Measurements from ENCODE around the gene MYPN. TPM values are rescaled to one million over a fixed set of nuclear protein-coding genes. Genes with fewer than 3 reads are reported as not detected.

The MYPN gene
- total RNA-seq, 1 donor, result 1.8 TPM

DNA sequence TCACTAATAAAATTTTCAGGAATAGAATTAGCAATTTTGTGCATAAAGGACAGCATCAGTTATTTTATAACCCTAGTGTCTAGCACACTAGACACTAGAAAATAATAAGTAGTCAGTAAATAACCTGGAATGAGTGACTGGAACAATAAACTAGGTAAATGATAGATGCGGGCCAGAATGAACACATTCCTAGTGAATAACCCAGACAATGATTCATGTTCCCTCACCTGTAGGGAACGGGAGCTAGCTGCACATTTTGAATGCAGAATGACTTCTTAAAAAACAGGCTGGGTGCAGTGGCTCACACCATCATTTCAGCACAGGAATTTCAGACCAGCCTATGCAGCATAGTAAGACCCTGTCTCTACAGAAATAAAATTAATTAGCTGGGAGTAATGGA, 125.8 kb downstream of the MYPN start:
- no peak overlapping the region for H3K4me2 ChIP-seq (ENCODE audit: insufficient read depth, low read length)
- no peaks in the 10 kb centered on the region for H3K36me3 ChIP-seq (ENCODE audit: insufficient read depth, low read length)

DNA sequence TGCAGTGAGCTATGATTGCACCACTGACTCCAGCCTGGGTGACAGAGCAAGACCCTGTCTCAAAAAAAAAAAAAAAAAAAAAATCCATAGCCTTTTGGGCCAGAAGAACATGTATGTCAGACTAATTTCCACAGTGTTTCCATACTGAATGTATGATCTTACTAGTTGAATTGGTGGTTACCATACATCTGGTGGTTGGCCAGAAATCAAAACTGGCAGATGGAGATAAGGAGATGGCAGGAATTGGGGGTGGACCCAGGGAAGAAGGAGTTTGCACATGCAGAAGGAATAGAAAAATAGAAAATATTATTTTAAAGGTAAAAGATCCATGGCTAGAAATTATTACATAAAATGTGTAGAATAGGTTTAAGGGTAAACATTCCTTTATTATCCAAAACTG, 126.3 kb downstream of the MYPN start:
- H4K20me1 ChIP-seq (ENCODE audit: insufficient read depth, low read length), result no peaks in the 10 kb centered on the region
- no peak overlapping the region for H3K4me2 ChIP-seq (ENCODE audit: insufficient read depth, low read length)
- no peak overlapping the region for H2AFZ ChIP-seq (ENCODE audit: low read length)
- no peak overlapping the region for H3K27ac ChIP-seq (ENCODE audit: low read depth, low read length)
- DNase-seq (ENCODE audit: insufficient read length, low spot score, missing footprints), result no peak
- H3K4me1 ChIP-seq (ENCODE audit: insufficient read depth, low read length), result peaks cover 11% of the 10 kb centered on the region
- TF ChIP-seq, protein P1, sequence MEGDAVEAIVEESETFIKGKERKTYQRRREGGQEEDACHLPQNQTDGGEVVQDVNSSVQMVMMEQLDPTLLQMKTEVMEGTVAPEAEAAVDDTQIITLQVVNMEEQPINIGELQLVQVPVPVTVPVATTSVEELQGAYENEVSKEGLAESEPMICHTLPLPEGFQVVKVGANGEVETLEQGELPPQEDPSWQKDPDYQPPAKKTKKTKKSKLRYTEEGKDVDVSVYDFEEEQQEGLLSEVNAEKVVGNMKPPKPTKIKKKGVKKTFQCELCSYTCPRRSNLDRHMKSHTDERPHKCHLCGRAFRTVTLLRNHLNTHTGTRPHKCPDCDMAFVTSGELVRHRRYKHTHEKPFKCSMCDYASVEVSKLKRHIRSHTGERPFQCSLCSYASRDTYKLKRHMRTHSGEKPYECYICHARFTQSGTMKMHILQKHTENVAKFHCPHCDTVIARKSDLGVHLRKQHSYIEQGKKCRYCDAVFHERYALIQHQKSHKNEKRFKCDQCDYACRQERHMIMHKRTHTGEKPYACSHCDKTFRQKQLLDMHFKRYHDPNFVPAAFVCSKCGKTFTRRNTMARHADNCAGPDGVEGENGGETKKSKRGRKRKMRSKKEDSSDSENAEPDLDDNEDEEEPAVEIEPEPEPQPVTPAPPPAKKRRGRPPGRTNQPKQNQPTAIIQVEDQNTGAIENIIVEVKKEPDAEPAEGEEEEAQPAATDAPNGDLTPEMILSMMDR (IDR thresholded peaks at IDR 0.05; ENCODE audit: extremely low read depth, low read depth, low read length), result no peak
- no peaks in the 10 kb centered on the region for H3K9me3 ChIP-seq (ENCODE audit: low read depth, low read length)
- no peaks in the 10 kb centered on the region for H3K36me3 ChIP-seq (ENCODE audit: insufficient read depth, low read length)
- H3K79me2 ChIP-seq (ENCODE audit: insufficient read depth, low read length), result no peaks in the 10 kb centered on the region
- peaks cover 18% of the 10 kb centered on the region for H3K27me3 ChIP-seq (ENCODE audit: insufficient read depth, low read length)
- H3K4me3 ChIP-seq (ENCODE audit: insufficient read depth, low read length), result no peak overlapping the region

More for the DNA sequence above, 125.8 kb downstream of the MYPN start:
- Histone ChIP-seq H3K27ac (ENCODE audit: low read depth, low read length) (no peak overlapping the region), H3K4me1 (ENCODE audit: insufficient read depth, low read length) (peaks cover 14% of the 10 kb centered on the region), H2AFZ (ENCODE audit: low read length) (no peak overlapping the region), H3K4me3 (ENCODE audit: insufficient read depth, low read length) (no peak overlapping the region), H3K79me2 (ENCODE audit: insufficient read depth, low read length) (no peaks in the 10 kb centered on the region), H4K20me1 (ENCODE audit: insufficient read depth, low read length) (no peaks in the 10 kb centered on the region), H3K27me3 (ENCODE audit: insufficient read depth, low read length) (peaks cover 18% of the 10 kb centered on the region), H3K9me3 (ENCODE audit: low read depth, low read length) (no peaks in the 10 kb centered on the region)
- TF ChIP-seq, protein P1 (IDR thresholded peaks at IDR 0.05; ENCODE audit: extremely low read depth, low read depth, low read length), result no peak
- DNase-seq (ENCODE audit: insufficient read length, low spot score, missing footprints), result no peak

DNA sequence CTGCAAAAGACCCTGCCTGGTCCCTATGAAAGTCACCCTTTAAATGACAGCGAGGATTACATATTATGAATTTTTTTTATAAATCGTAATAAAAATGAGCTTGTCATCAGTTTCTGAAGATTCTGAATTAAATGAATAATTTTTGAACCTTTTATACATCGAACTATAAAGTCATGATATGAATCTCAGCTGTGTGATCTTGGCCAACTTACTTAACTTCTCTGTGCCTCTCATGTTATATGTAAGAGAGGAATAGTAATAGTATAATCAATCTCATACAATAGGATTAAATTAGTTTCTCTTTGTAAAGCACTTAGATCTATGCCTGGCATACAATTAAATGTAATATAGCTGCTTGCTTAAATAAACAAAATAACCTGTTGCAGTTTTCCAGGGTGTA, 127.9 kb downstream of the MYPN start:
- no peaks in the 10 kb centered on the region for H3K9me3 ChIP-seq (ENCODE audit: low read depth, low read length)
- H3K4me2 ChIP-seq (ENCODE audit: insufficient read depth, low read length), result no peak overlapping the region
- peaks cover 16% of the 10 kb centered on the region for H3K27me3 ChIP-seq (ENCODE audit: insufficient read depth, low read length)
- H4K20me1 ChIP-seq (ENCODE audit: insufficient read depth, low read length), result no peaks in the 10 kb centered on the region
- no peaks in the 10 kb centered on the region for H3K79me2 ChIP-seq (ENCODE audit: insufficient read depth, low read length)
- DNase-seq (ENCODE audit: insufficient read length, low spot score, missing footprints), result no peak
- no peak overlapping the region for H2AFZ ChIP-seq (ENCODE audit: low read length)
- H3K27ac ChIP-seq (ENCODE audit: low read depth, low read length), result no peak overlapping the region
- H3K36me3 ChIP-seq (ENCODE audit: insufficient read depth, low read length), result no peaks in the 10 kb centered on the region
- TF ChIP-seq, protein P1 (IDR thresholded peaks at IDR 0.05; ENCODE audit: extremely low read depth, low read depth, low read length), result no peak
- peaks cover under 1% of the 10 kb centered on the region for H3K4me1 ChIP-seq (ENCODE audit: insufficient read depth, low read length)
- H3K4me3 ChIP-seq (ENCODE audit: insufficient read depth, low read length), result no peak overlapping the region

DNA sequence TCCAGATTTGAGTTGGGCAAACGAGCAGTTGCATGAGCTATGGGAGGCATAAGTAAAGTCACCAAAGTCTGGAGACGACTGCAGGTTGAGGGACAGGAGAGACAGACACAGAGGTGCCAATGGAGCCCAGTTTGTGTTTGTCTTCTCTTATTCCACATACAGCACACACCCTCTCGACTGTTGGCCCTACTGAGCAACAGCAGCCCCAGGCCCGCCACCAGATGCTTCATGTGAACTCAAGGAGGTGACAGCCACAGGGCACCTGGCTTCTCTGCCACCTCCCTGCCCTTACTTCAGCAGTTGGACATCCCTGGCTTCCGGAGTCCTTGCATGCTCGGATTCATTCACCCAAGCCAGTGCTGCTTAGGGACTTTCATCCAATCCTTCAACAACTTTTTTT, 129.1 kb downstream of the MYPN start:
- H2AFZ ChIP-seq (ENCODE audit: low read length), result no peak overlapping the region
- TF ChIP-seq, protein P1 (IDR thresholded peaks at IDR 0.05; ENCODE audit: extremely low read depth, low read depth, low read length), result no peak
- DNase-seq (ENCODE audit: insufficient read length, low spot score, missing footprints), result no peak

More for the DNA sequence above, 129.1 kb downstream of the MYPN start:
- H3K79me2 ChIP-seq (ENCODE audit: insufficient read depth, low read length), result no peaks in the 10 kb centered on the region
- no peaks in the 10 kb centered on the region for H4K20me1 ChIP-seq (ENCODE audit: insufficient read depth, low read length)
- no peaks in the 10 kb centered on the region for H3K4me1 ChIP-seq (ENCODE audit: insufficient read depth, low read length)
- H3K36me3 ChIP-seq (ENCODE audit: insufficient read depth, low read length), result no peaks in the 10 kb centered on the region
- H3K4me2 ChIP-seq (ENCODE audit: insufficient read depth, low read length), result no peak overlapping the region
- H3K27me3 ChIP-seq (ENCODE audit: insufficient read depth, low read length), result peaks cover 5% of the 10 kb centered on the region
- no peak overlapping the region for H3K4me3 ChIP-seq (ENCODE audit: insufficient read depth, low read length)
- H3K27ac ChIP-seq (ENCODE audit: low read depth, low read length), result no peak overlapping the region
- no peaks in the 10 kb centered on the region for H3K9me3 ChIP-seq (ENCODE audit: low read depth, low read length)
